ENCODE measurements around the gene PC.
"Not testable (repeated sequence)": the region's sequence is repeated elsewhere in the genome, so short reads cannot be mapped to it uniquely, and the experiment has no call there.

PC gene

GRCh38 chr11:66979336-66979980, 21.3 kb upstream of the PC start:
- DNase-seq, result no peak

DNA sequence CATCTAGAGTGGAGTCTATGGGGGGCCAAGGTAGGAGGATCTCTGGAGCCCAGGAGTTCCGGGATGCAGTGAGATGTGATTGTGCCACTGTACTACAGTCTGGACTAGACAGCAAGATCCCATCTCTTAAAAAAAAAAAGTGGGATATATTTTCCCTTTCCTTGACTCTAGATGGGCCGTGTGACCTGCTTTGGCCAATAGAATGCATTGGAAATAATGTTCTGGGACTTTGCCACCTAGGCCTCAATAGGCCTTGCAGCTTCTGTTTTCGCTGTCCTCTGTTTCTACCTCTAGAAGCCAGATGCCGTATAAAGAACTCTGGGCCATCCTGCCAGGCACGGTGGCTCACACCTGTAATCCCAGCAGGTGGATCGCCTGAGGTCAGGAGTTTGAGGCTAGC, 20.5 kb upstream of the PC start:
- DNase-seq, result no peak

GRCh38 chr11:66978229-66978628, 20.0 kb upstream of the PC start:
- no peak for DNase-seq

- no peak for DNase-seq
Observed at GRCh38 chr11:66976925-66977324, 18.7 kb upstream of the PC start.

DNA sequence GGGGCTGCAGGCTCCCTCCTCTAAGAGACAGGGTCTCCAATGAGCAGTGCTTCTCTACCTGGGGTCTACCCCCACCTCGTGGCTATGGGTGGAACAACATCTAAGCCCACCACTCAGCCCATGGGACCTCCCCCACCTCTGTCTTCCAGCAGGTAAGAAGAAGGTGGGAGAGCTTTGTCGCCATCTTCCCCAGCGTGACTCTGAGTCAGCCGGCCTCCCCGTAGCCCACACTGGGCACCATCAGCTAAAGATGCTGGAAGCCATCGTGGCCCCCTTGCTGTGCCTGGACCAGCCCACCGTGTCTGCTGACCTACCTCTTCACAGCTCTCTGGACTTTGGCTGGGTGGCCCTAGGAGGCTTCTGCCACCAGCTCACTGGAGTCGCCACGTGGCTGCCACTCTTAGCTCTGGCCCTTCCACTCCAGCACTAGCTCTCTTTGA, 17.9 kb upstream of the PC start:
- no peak for DNase-seq

DNA sequence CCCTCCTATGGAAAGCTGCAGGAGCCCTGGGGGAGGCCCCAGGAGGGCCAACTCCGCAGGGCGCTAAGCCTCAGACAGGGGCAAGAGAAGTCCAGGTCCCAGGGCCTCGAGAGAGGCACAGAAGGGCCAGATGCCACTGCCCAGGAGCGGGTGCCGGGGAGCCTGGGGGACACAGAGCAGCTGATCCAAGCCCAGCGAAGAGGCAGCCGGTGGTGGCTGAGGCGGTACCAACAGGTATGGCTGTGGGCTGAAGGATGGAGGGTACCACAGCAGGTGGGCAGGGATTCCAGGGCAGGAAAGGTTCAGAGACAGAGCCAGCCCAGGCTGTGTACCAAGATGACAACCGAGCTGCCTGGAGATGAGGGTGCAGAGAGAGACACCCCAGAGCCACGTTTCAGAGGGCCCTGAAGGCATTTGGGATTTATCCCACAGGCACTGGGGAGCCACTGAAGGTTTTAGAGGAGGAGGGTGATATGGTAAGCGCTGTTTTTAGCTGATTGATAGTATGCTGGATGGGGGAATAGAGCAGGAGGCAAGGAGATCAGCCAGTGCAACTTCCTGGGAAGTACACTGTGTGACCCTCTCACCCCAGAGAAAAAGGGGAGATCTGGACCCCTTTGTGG, 17.3 kb upstream of the PC start:
- DNase-seq, result no peak

DNA sequence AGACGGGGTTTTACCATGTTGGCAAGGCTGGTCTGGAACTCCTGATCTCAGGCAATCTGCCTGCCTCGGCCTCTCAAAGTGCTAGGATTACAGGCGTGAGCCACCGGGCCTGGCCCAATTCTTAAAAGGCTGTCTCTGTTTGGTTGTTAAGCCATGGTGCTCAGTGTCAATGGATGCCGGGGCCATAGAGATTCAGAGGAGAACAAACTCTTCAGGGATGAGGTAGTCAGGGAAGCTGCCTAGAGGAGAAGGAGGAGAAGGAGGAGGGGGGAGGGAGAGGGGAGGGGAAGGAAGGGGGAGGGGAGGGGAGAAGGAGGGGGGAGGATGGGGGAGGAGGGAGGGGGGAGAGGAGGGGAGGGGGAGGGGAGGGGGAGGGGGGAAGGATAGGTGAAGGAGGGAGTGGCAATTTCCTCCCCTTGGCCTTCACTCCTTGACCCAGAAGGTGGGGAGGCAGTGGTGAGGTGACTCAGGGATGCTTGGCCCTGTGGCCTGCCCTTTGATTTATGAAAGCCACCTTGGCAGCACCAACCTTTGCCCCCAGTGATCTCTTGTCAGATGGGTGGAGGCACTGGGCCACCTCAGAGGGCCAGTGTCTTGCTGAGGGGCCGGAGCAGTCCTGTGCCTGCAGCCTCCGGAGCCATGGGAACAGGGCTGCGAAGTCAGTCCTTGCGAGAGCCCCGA, 16.7 kb upstream of the PC start, which contains the start of gene C11orf86:
C11orf86 (plus strand) TSS at position 581 of the 681 bp plus-strand sequence; CDS start at position 640, 59 bp downstream.
- no peak for DNase-seq

DNA sequence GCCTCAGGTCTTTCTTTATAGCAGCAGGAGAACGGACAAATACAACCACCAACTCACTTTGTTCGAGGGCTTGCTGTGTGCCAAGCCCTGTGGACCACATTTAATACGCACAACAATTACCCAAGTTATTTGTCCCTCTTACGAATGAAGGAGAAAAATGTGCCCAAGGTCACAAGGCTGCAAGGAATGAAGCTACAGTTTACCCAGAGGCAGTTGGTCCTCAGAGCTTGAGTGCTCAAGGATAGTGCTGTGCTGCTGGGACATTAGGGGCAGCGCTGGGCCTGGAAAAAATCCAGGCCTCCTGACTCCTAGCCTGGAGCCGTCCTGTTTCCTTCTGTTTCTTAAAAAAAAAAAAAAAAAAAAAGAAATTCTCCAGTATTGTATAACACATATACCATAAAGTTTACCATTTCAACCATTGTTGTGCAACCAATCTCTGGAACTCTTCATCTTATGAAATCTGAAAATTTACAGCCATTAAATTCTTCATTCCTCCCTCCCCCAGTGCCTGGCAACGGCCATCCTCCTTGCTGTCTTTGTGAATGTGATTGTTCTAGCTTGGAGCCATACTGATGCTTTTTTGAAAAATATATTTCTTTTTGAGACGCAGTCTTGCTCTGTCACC, 15.9 kb upstream of the PC start:
- DNase-seq, result no peak

DNA sequence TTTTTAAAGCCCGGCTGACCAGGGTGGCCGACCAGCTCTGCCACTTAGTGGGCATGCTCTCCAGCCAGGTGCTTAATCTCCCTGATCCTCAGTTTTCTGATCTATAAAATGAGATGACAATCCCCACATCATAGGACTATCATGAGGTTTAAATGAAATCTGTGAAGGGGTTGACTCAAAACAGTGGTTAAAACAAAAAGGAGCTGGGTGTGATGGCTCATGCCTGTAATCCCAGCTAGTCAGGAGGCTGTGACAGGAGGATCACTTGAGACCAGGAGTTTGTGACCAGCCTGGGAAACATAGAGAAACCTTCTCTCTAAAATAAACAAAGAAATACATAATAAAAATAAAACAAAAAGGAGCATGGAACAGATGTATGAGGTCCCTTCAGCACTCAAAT, 13.3 kb upstream of the PC start:
- DNase-seq, result no peak

DNA sequence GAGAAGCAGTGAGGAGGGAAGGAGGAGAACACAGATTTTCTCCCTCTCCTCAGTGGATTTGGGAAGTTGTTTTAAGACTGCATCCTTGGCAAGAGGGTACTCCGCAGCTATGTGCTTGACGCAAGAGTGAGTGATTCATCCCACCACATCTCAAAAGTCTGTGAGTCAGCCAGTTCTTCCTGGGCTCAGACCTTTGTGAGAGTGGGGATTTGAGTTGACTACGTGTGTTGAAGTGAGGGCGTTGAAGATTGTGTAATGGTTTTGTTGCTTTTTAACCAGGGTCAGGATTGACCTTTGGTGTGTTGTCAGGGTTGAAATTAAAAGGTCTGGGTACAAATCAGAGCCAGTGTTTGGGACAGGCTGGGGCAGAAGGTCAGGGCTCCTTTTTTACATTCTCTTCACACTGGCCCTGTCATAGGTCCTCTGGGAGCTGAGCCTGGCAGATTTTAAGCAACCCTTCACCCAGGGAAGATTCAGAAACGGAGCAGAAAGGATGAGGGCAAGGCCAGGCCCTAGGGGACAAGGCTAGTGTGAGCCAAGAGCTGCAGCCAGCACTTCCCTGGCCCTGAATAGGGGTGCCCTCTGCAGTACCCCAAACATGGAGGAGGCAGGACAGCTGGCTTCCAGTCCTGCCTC, 12.7 kb upstream of the PC start:
- DNase-seq, result peak in 1 of 2 donors; percentile 10

GRCh38 chr11:66970371-66970806, 12.2 kb upstream of the PC start:
- no peak for DNase-seq

DNA sequence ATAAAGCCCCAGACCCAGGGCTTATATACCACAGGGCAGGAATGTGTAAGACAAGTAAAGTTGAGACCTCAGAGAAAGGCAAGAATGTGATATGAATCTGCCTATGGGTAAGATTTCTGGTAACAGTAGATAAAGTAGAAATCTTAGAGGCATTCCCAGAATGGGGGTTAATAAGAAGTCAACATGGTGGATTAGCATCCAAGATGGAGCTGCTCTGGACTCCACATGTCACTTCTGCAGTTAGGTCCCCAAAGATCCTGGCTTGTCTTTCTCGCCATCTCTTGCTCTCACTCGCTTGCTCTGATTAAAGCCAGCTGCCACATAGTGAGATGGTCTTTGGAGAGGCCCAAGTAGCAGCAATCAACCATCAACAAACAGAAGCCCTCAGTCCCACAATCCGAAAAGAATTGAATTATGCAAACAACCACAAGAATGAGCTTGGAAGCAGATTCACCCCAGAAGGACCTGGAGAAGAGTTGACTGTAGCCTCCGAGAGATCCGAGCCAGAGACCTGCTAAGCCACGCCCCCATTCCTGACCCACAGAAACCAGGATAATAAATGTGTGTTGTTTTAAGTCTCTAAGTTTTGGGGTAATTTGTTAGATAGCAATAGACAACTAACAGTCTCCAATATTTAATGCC, 11.5 kb upstream of the PC start:
- DNase-seq, result no peak

DNA sequence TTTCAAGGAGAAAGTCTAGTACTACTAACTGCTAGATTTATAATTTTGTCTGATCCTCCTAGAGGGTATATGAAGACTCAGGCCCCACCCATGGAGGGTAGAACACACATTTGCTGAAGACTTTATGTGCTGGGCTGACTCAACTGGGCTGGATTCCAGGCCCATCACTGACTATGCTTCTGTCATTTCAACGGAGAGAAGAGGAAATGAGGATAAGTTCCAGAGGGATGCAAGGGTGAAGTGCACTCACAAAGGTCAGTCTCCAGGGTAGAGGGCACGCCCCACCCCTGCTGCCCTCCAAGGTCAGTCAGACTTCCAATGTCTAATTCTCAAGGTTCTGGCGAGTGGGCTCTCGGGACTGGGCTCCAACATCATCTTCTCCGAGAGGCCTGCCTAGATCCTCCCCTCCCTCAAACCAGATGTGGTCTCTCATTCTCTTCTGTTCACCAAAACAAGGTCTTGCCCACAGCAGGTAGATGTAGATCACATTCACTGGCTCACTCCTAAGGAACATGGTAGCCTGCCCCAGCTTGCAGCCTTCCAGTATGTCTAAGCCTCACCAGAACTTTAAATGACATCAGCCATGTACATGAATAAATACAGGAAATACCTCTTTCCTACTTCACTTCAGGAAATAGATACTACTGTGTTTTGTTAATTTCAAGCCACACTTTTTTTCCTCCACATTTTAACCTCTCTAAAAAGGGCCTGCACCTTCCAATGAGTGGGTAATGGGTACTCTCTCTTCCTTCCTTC, 9.7 kb upstream of the PC start:
- DNase-seq, result no peak

- DNase-seq, result no peak
Observed at GRCh38 chr11:66966351-66966750, 8.2 kb upstream of the PC start.

GRCh38 chr11:66964495-66964894, 6.3 kb upstream of the PC start:
- no peak for DNase-seq

- DNase-seq, result no peak
Observed at GRCh38 chr11:66962801-66963200, 4.6 kb upstream of the PC start.

- DNase-seq, result no peak
Observed at GRCh38 chr11:66962247-66962646, 4.1 kb upstream of the PC start.

DNA sequence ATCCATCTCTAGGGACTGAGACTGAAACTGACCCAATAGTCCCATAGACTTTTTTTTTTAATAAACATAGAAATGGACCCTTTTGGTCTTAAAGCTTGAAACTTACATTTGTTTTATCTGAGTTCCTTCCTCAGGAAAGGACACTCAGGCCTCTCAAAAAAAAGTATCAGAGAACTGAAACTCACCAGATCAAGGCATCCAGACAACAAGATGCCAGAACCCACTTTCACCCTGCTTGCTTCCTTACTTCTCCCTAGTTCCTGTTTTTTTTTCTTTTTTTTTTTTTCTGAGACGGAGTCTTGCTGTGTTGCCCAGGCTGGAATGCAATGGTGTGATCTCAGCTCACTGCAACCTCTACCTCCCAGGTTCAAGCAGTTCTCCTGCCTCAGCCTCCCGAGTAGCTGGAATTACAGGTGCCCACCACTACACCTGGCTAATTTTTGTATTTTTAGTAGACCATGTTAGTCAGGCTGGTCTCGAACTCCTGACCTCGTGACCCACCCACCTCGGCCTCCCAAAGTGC, 3.6 kb upstream of the PC start:
- DNase-seq, result not testable (repeated sequence)

DNA sequence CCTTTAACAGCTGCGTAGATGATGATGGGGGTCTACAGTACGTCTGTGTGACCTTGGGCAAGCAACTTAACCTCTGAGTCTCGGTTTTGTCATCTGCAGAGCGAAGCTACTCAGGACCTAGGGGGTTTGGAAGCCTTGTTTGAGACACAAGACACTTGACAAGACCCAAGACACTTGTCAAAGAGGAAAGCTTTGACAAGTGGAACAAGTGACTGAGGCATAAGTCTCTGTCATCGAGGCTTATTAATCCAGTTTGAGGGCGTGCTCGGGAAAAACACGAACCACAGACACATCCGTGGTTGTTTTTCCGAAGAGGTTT, 732 bp upstream of the PC start:
- DNase-seq, result no peak

GRCh38 chr11:66957971-66958231, 282 bp downstream of the PC start:
- DNase-seq, result no peak

DNA sequence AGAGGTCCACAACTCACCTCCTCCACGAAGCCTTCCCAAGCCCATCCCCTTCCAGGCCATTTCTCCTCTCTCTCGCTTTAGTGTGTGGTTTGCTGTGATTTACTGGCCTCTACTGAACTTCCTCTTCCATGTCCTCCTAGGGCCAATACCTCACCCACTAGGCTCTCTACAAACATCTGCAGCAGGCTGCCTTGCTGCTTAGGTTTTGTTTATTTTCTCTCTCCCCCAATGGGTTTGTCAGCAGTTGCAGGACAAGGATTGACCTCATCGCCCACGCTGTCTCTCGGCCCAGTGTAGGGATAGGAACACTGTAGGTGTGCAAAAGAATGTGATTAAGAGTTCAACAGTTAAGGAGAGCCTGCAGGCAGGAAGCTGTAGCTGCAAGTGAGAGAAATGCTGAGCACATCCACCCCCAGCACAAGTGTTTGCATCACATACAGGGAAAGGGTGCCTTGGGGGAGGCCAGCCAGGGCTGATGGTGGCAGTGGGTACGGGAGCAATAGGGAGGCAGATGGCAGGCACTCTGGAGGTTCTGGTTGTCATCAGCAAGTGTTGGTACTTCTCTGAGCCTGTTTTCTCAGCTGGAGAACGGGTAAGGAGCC, 1.4 kb downstream of the PC start:
- peak in 1 of 2 donors; percentile 24 for DNase-seq

All from hippocampal formation (tissue), 2 donors.